ENCODE measurements around the gene C2orf69.
"Not testable (repeated sequence)": the region's sequence is repeated elsewhere in the genome, so short reads cannot be mapped to it uniquely, and the experiment has no call there.

The C2orf69 gene

DNA sequence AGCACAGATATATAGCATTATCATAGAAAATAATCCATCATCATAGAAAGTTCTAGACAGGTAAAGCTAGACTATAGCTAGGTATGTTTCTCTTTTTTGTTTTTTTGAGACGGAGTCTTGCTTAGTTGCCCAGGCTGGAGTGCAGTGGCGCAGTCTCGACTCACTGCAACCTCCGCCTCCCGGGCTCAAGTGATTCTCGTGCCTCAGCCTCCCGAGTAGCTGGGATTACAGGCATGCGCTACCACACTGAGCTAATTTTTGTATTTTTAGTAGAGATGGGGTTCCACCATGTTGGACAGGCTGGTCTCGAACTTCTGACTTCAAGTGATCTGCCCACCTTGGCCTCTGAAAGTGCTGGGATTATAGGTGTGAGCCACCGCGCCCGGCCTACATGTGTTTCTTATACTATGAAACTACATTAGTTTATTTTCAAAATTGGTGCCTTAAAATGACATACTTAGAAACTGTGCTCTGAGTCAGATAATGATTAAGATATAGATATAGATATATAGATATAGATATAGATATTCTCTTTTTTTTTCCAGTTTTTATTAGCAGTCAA, 1.5 kb downstream of the C2orf69 start:
- in situ Hi-C loops (cut with MboI; ENCODE audit: low sequenced_read_pairs) = not testable (repeated sequence)

DNA sequence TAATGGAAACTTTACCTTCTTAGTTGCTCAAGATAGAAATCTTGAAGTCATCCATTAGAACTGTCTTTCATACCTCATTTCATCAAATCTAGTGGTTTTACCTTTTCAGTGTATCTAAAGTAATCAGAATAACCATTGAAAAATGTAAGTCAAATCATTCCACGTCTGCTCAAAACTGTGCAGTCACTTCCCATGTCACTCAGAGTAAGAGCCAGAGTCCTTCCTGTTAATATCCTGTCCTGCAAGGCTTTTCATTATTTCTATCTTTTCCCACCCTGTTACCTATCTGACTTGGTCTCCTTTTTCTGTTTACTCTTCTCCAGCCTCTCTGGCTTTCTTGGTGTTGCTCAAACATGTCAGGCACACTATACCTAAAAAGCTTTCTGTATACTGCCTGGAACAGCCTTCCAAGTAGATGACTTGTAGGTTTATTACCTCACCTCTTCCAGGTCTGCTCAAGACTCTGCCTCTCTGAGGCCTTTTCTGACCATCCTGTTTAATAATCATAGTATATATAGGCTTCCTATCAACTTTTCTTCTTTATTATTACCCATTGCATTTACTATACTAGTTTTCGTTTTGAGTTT, 3.4 kb downstream of the C2orf69 start:
- in situ Hi-C loops (cut with MboI; ENCODE audit: low sequenced_read_pairs) = no loop called here

DNA sequence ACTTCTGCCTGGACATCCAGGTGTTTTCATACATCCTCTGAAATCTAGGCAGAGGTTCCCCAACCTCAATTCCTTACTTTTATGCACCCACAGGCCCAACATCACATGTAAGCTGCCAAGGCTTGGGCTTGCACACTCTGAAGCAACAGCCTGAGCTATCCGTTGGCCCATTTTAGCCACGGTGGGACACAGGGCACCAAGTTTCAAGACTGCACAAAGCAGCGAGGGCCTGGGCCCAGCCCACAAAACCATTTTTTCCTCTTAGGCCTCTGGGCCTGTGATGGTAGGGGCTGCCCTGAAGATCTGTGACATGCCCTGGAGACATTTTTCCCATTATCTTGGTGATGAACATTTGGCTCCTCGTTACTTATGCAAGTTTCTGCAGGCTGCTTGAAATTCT, 5.9 kb downstream of the C2orf69 start:
- in situ Hi-C loops (cut with MboI; ENCODE audit: low sequenced_read_pairs) = no loop called here

GRCh38 chr2:199922856-199923255, 11.8 kb downstream of the C2orf69 start:
- in situ Hi-C loops (cut with MboI; ENCODE audit: low sequenced_read_pairs) = no loop called here

GRCh38 chr2:199923924-199924323, 12.8 kb downstream of the C2orf69 start:
- in situ Hi-C loops (cut with MboI; ENCODE audit: low sequenced_read_pairs) = no loop called here

DNA sequence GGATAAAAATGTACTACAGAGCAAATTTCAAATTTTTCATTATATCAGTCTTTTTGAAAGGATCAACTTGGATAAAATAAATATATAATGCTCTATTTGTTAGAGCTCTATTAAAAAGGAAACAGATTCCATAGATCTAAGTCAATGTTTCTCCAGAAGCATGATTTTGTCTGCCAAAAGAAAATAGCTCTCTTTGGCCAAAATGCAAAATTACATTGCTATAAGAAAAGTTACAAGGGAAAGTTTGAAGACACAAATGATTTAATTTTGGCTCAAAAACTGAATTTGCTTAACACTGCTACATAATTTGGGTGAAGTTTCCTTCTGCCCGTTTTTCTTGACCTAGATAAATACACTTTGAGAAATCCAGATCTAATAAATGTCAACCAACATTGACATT, 15.7 kb downstream of the C2orf69 start:
- in situ Hi-C loops (cut with MboI; ENCODE audit: low sequenced_read_pairs) = no loop called here

GRCh38 chr2:199928226-199928625, 17.1 kb downstream of the C2orf69 start:
- in situ Hi-C loops (cut with MboI; ENCODE audit: low sequenced_read_pairs) = no loop called here

GRCh38 chr2:199928626-199929025, 17.5 kb downstream of the C2orf69 start:
- in situ Hi-C loops (cut with MboI; ENCODE audit: low sequenced_read_pairs) = no loop called here

- in situ Hi-C loops (cut with MboI; ENCODE audit: low sequenced_read_pairs) = no loop called here
These were observed 18.2 kb downstream of the C2orf69 start for GRCh38 chr2:199929262-199929661.

DNA sequence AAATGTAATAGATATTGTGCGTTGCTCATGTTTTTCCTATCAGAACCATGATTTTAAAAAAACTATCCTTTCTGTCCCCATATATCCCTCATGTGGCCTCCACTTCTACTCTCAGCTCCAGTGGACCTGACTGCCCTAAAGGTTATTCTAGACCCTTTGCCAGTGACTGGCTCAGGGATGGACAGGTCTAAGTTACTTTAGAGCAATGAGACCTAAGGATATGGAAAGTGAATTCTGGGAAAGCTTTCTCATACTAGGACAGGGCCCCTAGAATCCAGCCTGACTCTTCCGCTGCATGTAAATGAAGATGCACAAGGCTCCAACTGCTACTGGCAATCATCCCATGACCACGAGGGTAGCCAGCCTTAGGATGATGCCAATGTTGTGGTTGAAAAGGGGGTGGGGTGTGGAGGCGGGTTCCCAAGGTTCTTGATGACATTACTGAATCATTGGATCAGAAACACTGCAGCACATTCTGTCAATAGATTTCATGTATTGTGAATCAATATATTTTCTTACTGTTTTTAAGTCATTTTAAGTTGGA, 21.3 kb downstream of the C2orf69 start:
- in situ Hi-C loops (cut with MboI; ENCODE audit: low sequenced_read_pairs) = no loop called here

DNA sequence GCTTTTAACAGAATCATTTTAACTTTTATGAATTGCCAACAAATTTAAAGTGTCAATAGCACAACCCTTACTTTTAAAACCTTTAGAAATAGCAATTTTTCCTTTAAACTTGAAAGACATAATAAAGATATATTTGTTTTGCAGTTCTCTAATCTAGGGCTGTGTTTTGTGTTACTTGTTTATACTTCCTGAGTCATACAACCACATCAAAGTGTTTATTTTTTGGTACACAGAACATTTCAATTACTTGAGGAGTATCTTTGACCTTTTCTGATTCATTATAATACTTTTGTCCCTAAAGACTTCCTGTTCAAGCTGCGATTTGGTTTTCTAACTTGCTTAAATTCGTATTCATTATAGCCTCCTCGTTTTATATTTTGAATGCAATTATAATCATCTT, 22.4 kb downstream of the C2orf69 start:
- in situ Hi-C loops (cut with MboI; ENCODE audit: low sequenced_read_pairs) = no loop called here

DNA sequence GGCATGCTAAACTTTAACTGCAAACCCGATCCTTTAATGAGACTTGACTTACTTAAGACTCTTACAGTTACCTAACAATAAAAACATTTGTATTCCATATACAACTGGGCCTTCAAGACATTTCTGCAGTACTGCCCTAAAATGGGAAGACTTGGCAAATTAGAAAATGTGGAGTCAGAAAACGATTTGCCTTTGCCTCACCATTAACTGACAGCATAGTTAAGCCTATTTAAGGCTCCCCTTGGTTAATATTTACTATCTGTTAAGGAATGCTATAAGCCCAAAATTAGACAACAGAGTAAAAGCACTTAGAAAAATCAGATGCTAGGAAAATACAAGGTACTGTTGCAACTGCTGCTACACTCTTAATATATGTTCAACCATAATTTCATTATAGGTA, 25.5 kb downstream of the C2orf69 start:
- in situ Hi-C loops (cut with MboI; ENCODE audit: low sequenced_read_pairs) = no loop called here

- in situ Hi-C loops (cut with MboI; ENCODE audit: low sequenced_read_pairs) = no loop called here
These were observed 29.3 kb downstream of the C2orf69 start for GRCh38 chr2:199940373-199940772.

DNA sequence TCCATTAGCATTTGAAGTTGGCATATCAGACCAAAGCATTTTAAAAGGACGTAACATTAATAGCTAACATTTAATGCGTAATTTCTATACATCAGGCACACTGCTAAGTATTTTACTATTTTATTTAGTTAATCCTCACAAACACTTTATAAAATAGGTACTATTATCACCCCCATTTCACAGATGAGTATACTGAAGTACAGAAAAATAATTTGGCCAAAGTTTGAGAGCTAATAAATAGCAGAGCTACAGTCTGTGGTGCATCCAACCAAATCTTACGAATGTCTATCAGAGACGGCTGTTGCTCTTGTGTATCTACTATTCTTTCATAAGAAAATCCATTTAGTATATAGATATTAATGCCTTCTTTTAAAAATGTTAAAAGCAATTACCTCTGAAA, 32.3 kb downstream of the C2orf69 start:
- in situ Hi-C loops (cut with MboI; ENCODE audit: low sequenced_read_pairs) = no loop called here

- in situ Hi-C loops (cut with MboI; ENCODE audit: low sequenced_read_pairs) = no loop called here
These were observed 35.1 kb downstream of the C2orf69 start for GRCh38 chr2:199946196-199946595.

DNA sequence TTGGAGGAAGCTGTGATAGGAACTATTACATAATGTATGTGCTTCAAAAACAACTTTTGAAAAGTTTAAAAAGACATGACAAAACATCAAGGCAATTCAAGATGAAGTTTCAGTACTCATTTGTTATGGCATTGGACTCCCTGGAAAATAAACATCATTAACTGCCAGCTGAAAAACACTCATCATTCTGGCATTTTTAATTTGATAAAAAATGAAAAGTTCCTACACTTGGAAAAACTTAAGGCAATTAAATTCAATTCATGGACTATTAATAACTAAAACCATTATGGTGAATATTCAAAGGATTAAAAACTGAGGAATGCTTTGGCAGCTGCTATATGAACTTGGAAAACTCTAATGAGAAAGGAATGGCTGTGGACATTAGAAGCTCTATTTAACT, 35.7 kb downstream of the C2orf69 start:
- in situ Hi-C loops (cut with MboI; ENCODE audit: low sequenced_read_pairs) = no loop called here

GRCh38 chr2:199950396-199950795, 39.3 kb downstream of the C2orf69 start:
- in situ Hi-C loops (cut with MboI; ENCODE audit: low sequenced_read_pairs) = no loop called here

GRCh38 chr2:199951023-199951422, 39.9 kb downstream of the C2orf69 start:
- in situ Hi-C loops (cut with MboI; ENCODE audit: low sequenced_read_pairs) = no loop called here

DNA sequence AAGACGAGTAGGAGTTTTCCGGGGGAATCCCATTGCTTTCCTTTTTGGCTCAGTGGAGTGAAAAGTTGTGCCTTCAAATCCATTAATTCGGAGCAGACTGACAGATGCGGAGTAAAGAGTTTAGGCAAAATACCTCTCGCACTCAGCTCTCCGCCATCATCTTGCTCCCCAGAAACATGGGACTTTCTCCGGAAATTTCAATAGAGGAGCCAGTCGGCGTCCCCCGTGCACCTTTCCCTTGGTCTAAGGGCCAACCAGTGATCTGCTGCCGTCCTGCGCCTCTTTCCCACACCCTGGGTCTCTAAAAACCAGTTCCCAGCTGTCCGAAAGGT, 43.9 kb downstream of the C2orf69 start:
- in situ Hi-C loops (cut with MboI; ENCODE audit: low sequenced_read_pairs) = no loop called here

DNA sequence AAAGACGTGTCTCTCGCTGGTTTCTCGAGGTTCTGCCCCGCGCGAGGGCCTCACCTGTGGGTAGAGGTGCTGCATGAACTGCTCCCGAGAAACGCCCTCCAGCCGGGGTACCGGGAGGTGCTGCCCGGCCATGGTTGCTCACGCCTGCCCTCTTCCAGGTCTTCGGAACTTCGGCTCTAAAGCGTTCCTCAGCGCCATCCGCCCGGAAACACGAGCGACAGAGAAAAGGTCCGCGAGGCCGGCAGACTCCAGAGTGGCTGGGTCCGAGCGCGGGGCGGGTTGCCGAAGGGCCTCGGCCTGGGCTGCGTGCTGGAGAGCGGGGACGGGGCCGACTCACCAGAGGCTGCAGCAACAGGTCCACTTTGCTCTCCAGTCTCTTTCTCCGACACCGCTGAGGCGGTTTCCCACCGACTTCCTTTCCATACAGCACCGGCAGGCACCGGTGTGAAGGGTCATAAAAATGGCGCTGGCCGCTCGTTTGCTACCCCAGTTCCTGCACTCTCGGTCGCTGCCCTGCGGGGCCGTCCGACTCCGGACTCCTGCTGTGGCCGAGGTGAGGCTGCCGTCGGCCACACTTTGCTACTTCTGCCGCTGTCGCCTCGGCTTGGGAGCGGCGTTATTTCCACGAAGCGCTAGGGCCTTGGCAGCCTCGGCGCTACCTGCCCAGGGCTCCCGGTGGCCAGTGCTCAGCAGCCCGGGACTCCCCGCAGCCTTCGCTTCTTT, 44.4 kb downstream of the C2orf69 start, which contains the start of the genes MAIP1 and TYW5:
Gene MAIP1 (plus strand): TSS at position 244 of the 723 bp plus-strand sequence. CDS start 217 bp downstream, at position 461.
Gene TYW5 (minus strand): TSS at position 153 of the 723 bp plus-strand sequence. CDS start 21 bp downstream, at position 132.
- in situ Hi-C loops (cut with MboI; ENCODE audit: low sequenced_read_pairs) = no loop called here

GRCh38 chr2:199956062-199956380, 44.9 kb downstream of the C2orf69 start:
- in situ Hi-C loops (cut with MboI; ENCODE audit: low sequenced_read_pairs) = no loop called here

GRCh38 chr2:199958014-199958413, 46.9 kb downstream of the C2orf69 start:
- in situ Hi-C loops (cut with MboI; ENCODE audit: low sequenced_read_pairs) = no loop called here

All from HL-60/S4 (cell line).